Measurements from ENCODE around the gene CADM1. TPM values are rescaled to one million over a fixed set of nuclear protein-coding genes. Genes with fewer than 3 reads are reported as not detected.

The CADM1 gene
- total RNA-seq, 1 donor from 2014 or later, result 41.7 TPM

DNA sequence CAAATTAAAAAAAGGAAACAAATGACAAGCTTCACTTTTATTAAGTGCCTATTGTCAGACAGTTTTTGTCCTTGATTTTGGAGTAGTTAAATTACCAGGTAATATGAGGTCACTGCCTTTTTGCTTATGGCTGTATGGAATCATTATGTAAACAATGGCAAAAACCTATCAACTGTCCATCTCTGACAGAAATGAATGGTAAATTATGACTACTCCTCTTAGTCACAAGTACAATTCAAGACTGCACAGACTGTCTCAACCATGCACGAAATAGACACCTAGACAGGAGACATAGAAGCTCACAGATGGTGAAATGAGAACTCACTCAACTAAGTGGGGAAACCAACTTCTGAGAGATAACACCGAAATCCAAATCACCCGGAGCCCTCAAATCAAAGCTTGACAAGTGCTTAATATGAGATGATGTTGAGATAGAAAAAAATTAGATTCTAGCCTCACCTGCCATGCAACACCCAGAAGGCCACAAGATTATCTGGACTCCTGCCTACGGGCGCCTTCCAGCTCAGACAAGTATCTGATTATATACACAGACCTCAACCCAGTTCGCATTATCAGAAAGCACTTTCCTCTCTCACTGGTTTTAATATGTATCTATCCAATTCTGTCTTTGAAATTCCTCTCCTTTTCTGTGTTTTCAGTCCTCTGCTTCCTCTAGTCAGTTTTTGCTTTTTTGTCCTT is 199.3 kb downstream of the CADM1 start:
- TF ChIP-seq, protein P1, sequence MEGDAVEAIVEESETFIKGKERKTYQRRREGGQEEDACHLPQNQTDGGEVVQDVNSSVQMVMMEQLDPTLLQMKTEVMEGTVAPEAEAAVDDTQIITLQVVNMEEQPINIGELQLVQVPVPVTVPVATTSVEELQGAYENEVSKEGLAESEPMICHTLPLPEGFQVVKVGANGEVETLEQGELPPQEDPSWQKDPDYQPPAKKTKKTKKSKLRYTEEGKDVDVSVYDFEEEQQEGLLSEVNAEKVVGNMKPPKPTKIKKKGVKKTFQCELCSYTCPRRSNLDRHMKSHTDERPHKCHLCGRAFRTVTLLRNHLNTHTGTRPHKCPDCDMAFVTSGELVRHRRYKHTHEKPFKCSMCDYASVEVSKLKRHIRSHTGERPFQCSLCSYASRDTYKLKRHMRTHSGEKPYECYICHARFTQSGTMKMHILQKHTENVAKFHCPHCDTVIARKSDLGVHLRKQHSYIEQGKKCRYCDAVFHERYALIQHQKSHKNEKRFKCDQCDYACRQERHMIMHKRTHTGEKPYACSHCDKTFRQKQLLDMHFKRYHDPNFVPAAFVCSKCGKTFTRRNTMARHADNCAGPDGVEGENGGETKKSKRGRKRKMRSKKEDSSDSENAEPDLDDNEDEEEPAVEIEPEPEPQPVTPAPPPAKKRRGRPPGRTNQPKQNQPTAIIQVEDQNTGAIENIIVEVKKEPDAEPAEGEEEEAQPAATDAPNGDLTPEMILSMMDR (IDR thresholded peaks at IDR 0.05; ENCODE audit: insufficient read depth, low read length, poor library complexity, severe bottlenecking), result no peak
- H3K27me3 ChIP-seq (ENCODE audit: control insufficient read depth, insufficient read depth, low read length), result no peaks in the 10 kb centered on the region
- no peak for DNase-seq (ENCODE audit: low read depth)
- H3K36me3 ChIP-seq (ENCODE audit: control insufficient read depth, insufficient read depth, low read length), result no peaks in the 10 kb centered on the region
- no peak overlapping the region for H3K4me3 ChIP-seq (ENCODE audit: low read depth, low read length)

DNA sequence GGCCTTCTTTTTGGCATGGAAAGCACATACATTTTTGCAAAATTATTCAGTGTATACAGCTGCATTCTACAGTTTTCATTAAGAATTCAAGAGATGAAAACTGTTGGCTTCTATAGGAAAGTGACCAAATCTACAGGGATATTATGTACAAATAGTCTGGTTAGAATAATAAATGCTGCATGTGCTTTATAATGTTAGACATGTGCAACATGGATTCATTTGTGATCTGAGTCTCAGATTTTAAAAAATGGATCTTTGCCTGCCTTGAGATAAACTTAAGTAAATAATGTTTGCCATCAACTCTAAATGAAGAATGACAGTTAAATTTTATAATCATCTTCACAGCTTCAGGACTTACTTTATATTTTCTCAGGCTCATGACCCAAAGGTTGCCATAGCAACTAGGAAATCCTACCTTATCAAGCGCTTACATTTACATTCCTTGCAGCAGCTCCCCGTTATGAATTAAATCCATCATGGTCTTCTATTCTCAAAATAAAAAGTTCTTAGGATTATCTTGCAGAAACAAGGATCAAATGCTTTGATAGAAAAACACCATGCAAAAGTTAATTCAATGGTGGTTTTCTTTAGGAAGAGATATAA is 200.2 kb downstream of the CADM1 start:
- DNase-seq (ENCODE audit: low read depth), result no peak
- Histone ChIP-seq H3K4me3 (ENCODE audit: low read depth, low read length) (no peak overlapping the region), H3K36me3 (ENCODE audit: control insufficient read depth, insufficient read depth, low read length) (no peaks in the 10 kb centered on the region), H3K27me3 (ENCODE audit: control insufficient read depth, insufficient read depth, low read length) (no peaks in the 10 kb centered on the region)
- TF ChIP-seq, protein P1 (IDR thresholded peaks at IDR 0.05; ENCODE audit: insufficient read depth, low read length, poor library complexity, severe bottlenecking), result no peak

DNA sequence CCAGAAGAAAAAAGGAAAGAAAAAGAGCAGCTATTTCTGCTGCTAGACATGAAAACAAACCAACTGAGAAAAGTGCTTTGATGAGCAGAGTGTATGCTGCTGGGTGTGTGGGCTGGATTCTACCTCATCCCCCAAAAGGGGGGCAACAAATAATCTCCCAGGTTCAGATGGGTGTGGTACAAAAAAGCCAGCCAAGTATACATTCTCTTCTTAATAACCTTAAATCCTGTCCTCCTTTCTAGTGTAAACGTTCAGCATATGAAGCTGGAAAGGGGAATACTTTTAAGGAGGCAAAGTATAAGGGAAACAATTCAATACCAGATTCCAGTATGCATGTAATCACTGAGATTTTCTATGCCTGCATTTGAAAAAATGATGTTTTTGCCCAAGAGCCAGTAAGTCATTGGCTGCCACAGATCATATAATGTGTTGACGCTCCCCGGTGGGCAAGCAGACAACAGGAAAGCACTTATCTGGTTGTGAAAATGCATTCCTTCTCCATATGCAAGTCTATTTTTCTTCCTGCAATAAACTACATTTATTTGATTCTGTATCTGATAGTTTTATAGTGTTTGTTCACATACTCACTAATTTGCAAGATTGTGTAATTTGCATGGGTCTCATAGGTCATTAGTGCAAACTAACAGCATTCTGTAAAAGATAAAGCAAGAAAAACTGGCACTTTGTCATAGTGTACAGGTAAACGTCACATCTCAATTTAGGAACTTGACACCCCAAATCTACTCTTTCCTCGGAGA is 201.1 kb downstream of the CADM1 start:
- Histone ChIP-seq H3K27me3 (ENCODE audit: control insufficient read depth, insufficient read depth, low read length) (no peaks in the 10 kb centered on the region), H3K36me3 (ENCODE audit: control insufficient read depth, insufficient read depth, low read length) (no peaks in the 10 kb centered on the region), H3K4me3 (ENCODE audit: low read depth, low read length) (no peak overlapping the region)
- no peak for DNase-seq (ENCODE audit: low read depth)
- TF ChIP-seq, protein P1 (IDR thresholded peaks at IDR 0.05; ENCODE audit: insufficient read depth, low read length, poor library complexity, severe bottlenecking), result no peak

DNA sequence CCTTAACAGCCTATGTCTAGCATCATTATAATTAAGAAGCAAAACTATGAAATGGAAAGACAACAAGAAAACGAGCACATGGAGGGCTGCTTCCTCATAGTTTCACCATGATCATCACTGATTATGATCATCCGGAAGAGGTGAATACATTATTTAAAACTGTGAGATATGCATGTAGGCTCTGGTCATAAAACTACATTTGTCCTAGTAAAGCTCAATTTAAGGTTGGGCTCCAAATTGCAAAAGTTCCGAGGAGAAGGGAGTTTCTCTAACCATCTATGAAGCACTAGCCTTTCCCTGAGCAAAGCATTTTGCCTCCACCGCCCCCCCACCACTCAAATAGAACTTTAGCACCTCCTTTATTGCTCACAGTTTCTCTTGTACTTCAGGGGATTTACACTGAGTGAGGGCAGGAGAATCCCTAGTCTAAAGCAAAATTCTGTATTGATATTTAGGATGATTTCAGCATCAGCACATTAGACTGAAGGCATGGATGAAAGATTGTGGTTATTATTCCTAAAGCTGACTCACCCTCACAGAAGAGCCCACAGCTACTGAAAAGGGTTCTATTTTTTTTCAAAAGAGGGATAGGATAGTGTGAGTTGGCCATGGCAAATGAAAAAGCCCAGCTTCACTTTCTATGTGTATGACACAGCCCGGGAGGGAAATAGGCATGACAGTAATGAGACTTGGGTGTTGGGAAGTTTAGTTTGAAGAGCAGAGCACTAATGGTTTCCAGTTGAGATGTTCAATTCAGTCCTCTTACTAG is 203.4 kb downstream of the CADM1 start:
- H3K4me3 ChIP-seq (ENCODE audit: low read depth, low read length), result no peak overlapping the region
- no peaks in the 10 kb centered on the region for H3K27me3 ChIP-seq (ENCODE audit: control insufficient read depth, insufficient read depth, low read length)
- no peak for DNase-seq (ENCODE audit: low read depth)
- TF ChIP-seq, protein P1 (IDR thresholded peaks at IDR 0.05; ENCODE audit: insufficient read depth, low read length, poor library complexity, severe bottlenecking), result no peak
- H3K36me3 ChIP-seq (ENCODE audit: control insufficient read depth, insufficient read depth, low read length), result no peaks in the 10 kb centered on the region

DNA sequence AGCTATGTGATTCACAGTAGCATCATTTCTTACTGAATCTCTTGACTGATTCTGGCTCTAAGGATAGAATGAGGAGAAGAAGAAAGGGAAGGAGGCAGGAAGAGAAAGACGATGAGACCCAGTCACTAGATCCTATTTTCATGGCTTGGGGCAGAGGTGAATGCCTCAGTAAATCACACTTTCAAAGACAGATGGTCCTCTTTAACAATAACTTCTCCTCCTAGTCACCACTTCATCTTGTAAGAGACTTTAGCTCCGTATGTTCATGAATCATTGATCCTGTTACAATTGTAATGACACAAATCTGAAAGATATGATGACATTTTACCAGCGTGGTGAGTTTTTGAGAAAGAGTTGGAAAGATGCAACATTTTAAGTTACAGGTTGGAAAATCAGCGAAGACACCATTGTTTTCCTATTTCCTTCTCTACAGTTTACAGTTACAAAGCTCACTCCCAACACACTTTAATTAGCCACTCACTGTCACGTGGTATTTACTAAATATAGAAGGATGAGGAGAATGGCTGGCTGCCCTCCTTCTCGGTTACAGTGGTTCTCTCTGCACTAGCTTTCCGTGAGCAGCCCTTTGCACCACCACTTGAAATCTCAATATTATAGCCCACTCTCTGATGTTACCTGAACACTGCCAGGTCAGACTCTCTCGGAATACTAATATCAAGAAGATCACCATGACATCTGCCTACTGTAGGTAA is 205.8 kb downstream of the CADM1 start:
- DNase-seq (ENCODE audit: low read depth), result no peak
- TF ChIP-seq, protein P1 (IDR thresholded peaks at IDR 0.05; ENCODE audit: insufficient read depth, low read length, poor library complexity, severe bottlenecking), result no peak

More for the DNA sequence above, 205.8 kb downstream of the CADM1 start:
- no peaks in the 10 kb centered on the region for H3K27me3 ChIP-seq (ENCODE audit: control insufficient read depth, insufficient read depth, low read length)
- H3K4me3 ChIP-seq (ENCODE audit: low read depth, low read length), result no peak overlapping the region
- no peaks in the 10 kb centered on the region for H3K36me3 ChIP-seq (ENCODE audit: control insufficient read depth, insufficient read depth, low read length)
